Measurements from ENCODE around the gene STK38L.

STK38L gene

GRCh38 chr12:27361372-27361771 is 117.3 kb downstream of the STK38L start:
- 100% methylated on average over 2 of the region's 2 CpGs; no CpG with 5 or more reads in 1 of the 2 experiments for WGBS, 2 experiments
- Histone ChIP-seq H3K9me3 (ENCODE audit: control insufficient read depth, low read length) (no peaks in the 10 kb centered on the region), H3K4me1 (ENCODE audit: control insufficient read depth, insufficient read depth, low read length) (no peaks in the 10 kb centered on the region), H3K4me3 (ENCODE audit: insufficient read depth, low read depth, low read length) (no peak overlapping the region), H3K36me3 (ENCODE audit: control insufficient read depth, insufficient read depth, low read length) (no peaks in the 10 kb centered on the region), H3K27me3 (ENCODE audit: control insufficient read depth, insufficient read depth, low read length, poor library complexity, severe bottlenecking) (no peaks in the 10 kb centered on the region), H3K27ac (ENCODE audit: insufficient read depth, low read depth, low read length, poor library complexity, severe bottlenecking) (no peak overlapping the region)

GRCh38 chr12:27366621-27367020 is 122.5 kb downstream of the STK38L start:
- Histone ChIP-seq H3K27ac (ENCODE audit: insufficient read depth, low read depth, low read length, poor library complexity, severe bottlenecking) (no peak overlapping the region), H3K4me3 (ENCODE audit: insufficient read depth, low read depth, low read length) (no peak overlapping the region), H3K36me3 (ENCODE audit: control insufficient read depth, insufficient read depth, low read length) (no peaks in the 10 kb centered on the region), H3K4me1 (ENCODE audit: control insufficient read depth, insufficient read depth, low read length) (no peaks in the 10 kb centered on the region), H3K27me3 (ENCODE audit: control insufficient read depth, insufficient read depth, low read length, poor library complexity, severe bottlenecking) (no peaks in the 10 kb centered on the region), H3K9me3 (ENCODE audit: control insufficient read depth, low read length) (no peaks in the 10 kb centered on the region)
- 100% methylated on average over 2 to 3 of the region's 3 CpGs for WGBS, 2 experiments

DNA sequence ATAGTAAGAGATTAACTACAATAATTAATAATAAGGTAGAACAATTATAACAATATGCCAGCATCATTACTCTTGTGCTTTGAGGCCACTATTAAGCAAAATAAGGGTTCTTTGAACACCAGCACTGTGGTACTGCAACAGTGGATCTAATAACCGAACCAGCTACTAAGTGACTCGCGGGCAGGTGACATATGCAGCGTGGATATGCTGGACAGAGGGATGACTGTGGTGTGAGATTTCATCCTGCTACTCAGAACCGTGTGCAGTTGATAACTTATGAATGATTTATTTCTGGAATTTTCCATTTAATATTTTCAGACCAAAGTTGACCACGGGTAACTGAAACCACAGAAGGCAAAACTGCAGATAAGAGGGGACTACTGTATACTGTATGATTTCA is 123.0 kb downstream of the STK38L start:
- Histone ChIP-seq H3K27me3 (ENCODE audit: control insufficient read depth, insufficient read depth, low read length, poor library complexity, severe bottlenecking) (no peaks in the 10 kb centered on the region), H3K36me3 (ENCODE audit: control insufficient read depth, insufficient read depth, low read length) (no peaks in the 10 kb centered on the region), H3K9me3 (ENCODE audit: control insufficient read depth, low read length) (no peaks in the 10 kb centered on the region), H3K27ac (ENCODE audit: insufficient read depth, low read depth, low read length, poor library complexity, severe bottlenecking) (no peak overlapping the region), H3K4me1 (ENCODE audit: control insufficient read depth, insufficient read depth, low read length) (no peaks in the 10 kb centered on the region), H3K4me3 (ENCODE audit: insufficient read depth, low read depth, low read length) (no peak overlapping the region)
- 89 to 92% methylated on average over 5 of the region's 6 CpGs for WGBS, 2 experiments

Data from ectodermal cell (in vitro differentiated cells).